OCI-LY1 (cell line): ENCODE data around the gene CSH1.

ENCODE experiments used
- H2AFZ ChIP-seq: fragments of 200-600 bp; sonication (generic), shearing (Covaris generic); 2 replicates; pipeline ENCODE4 v1.6.0; 2014; ENCODE audit warnings: antibody characterized with exemption, mild to moderate bottlenecking, low read length
- H3F3A ChIP-seq: fragments of 200-600 bp; sonication (generic), shearing (Covaris generic); 2 replicates; pipeline ENCODE4 v1.6.0; 2014; ENCODE audit warnings: mild to moderate bottlenecking, antibody characterized with exemption, low read length, moderate library complexity; ENCODE audit not compliant: insufficient read depth
- H3K27ac ChIP-seq: fragments of 200-600 bp; sonication (generic); 2 replicates; pipeline ENCODE4 v1.5.1; 2014; ENCODE audit warnings: low read length, mixed run types, mild to moderate bottlenecking, low read depth; ENCODE audit not compliant: poor library complexity, severe bottlenecking
- H3K27me3 ChIP-seq: fragments of 200-600 bp; sonication (generic); 2 replicates; pipeline ENCODE4 v1.6.0; 2014; ENCODE audit warnings: antibody characterized with exemption, mild to moderate bottlenecking, low read length, moderate library complexity; ENCODE audit not compliant: insufficient read depth
- H3K36me3 ChIP-seq: fragments of 200-600 bp; sonication (generic); 2 replicates; pipeline ENCODE4 v1.6.1; 2014; ENCODE audit warnings: mild to moderate bottlenecking, antibody characterized with exemption, low read length, moderate library complexity, mixed read lengths; ENCODE audit not compliant: insufficient read depth
- H3K4me1 ChIP-seq: fragments of 200-600 bp; sonication (generic); 2 replicates; pipeline ENCODE4 v1.5.1; 2014; ENCODE audit warnings: mild to moderate bottlenecking, low read length, moderate library complexity; ENCODE audit not compliant: insufficient read depth, severe bottlenecking
- H3K4me2 ChIP-seq: fragments of 200-600 bp; sonication (generic), shearing (Covaris generic); 2 replicates; pipeline ENCODE4 v1.6.1; 2014; ENCODE audit warnings: low read length
- H3K4me3 ChIP-seq: fragments of 200-600 bp; sonication (generic); 2 replicates; pipeline ENCODE4 v1.5.1; 2014; ENCODE audit warnings: low read length, low read depth, mild to moderate bottlenecking, mixed read lengths; ENCODE audit not compliant: poor library complexity, severe bottlenecking
- H3K79me2 ChIP-seq: fragments of 200-600 bp; shearing (Covaris generic); 2 replicates; pipeline ENCODE4 v1.6.1; 2016; ENCODE audit warnings: mixed run types, low read length, mixed read lengths; ENCODE audit not compliant: insufficient read depth
- H3K9ac ChIP-seq: fragments of 200-600 bp; sonication (generic), shearing (Covaris generic); 2 replicates; pipeline ENCODE4 v1.6.1; 2014; ENCODE audit warnings: mild to moderate bottlenecking, low read length, mixed read lengths
- H3K9me2 ChIP-seq: fragments of 200-600 bp; sonication (generic), shearing (Covaris generic); 2 replicates; pipeline ENCODE4 v1.6.1; 2014; ENCODE audit warnings: low read depth, mild to moderate bottlenecking, low read length, mixed read lengths
- H3K9me3 ChIP-seq: fragments of 200-600 bp; shearing (Covaris generic); 2 replicates; pipeline ENCODE4 v1.6.1; 2014; ENCODE audit warnings: low read length, mixed read lengths
- H4K20me1 ChIP-seq: fragments of 200-600 bp; sonication (generic), shearing (Covaris generic); 2 replicates; pipeline ENCODE4 v1.6.0; 2016; ENCODE audit warnings: mild to moderate bottlenecking, low read length; ENCODE audit not compliant: insufficient read depth
- CTCF ChIP-seq: fragments of 200-600 bp; sonication (generic), shearing (Covaris generic); IDR thresholded peaks from 2 replicates; pipeline ENCODE4 v1.5.1; 2017; ENCODE audit warnings: mild to moderate bottlenecking, antibody characterized with exemption, low read length, moderate library complexity, mixed read lengths
- EZH2 ChIP-seq: fragments of 200-600 bp; sonication (generic), shearing (Covaris generic); IDR thresholded peaks from 2 replicates; pipeline ENCODE4 v1.8.0; 2017; ENCODE audit warnings: borderline replicate concordance, mixed run types, mild to moderate bottlenecking, antibody characterized with exemption, low read length, moderate library complexity, mixed read lengths

Gene CSH1

GRCh38 chr17:63845509-63845908 is 50.9 kb downstream of the CSH1 start:
- TF ChIP-seq EZH2 (no peak), CTCF (no peak)
- 0 out of 2 replicates have a peak, but pooled peaks cover 6% of the 10 kb centered on the region for H3F3A ChIP-seq
- H2AFZ ChIP-seq: no peak overlapping the region
- 0 out of 2 replicates have a peak, but pooled peaks cover 7% of the 10 kb centered on the region for H3K27me3 ChIP-seq
- no peaks in the 10 kb centered on the region for H4K20me1 ChIP-seq
- no peaks in the 10 kb centered on the region; the same call in 1 of the 2 replicates for H3K36me3 ChIP-seq
- H3K27ac ChIP-seq: no peak overlapping the region
- H3K9ac ChIP-seq: no peak overlapping the region
- no peak overlapping the region for H3K4me2 ChIP-seq
- no peaks in the 10 kb centered on the region for H3K9me3 ChIP-seq
- H3K4me1 ChIP-seq: peaks cover 26% of the 10 kb centered on the region
- peaks cover 17% of the 10 kb centered on the region for H3K79me2 ChIP-seq
- H3K9me2 ChIP-seq: no peaks in the 10 kb centered on the region
- no peak overlapping the region for H3K4me3 ChIP-seq
